ENCODE data around the gene MRPL48.
"Not testable (repeated sequence)": the region's sequence is repeated elsewhere in the genome, so short reads cannot be mapped to it uniquely, and the experiment has no call there.

Gene MRPL48

DNA sequence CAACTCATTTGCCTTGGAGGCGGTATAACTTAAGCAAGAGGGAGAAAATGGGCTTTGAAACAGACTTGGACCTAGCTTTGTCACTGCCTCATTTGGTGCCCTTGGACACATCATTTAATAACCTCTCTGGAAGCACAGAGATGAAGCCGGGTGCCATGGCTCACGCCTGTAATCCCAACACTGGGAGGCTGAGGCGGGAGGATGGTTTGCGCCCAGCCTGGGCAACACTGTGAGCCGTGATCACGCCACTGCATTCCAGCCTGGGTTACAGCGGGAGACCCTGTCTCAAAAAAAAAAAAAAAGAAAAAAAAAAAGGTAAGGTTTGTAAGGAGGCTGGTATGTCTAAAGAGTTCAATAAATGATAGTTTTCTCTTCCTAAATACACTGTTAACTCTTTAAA, 88.2 kb downstream of the MRPL48 start:
- H3K9me3 ChIP-seq (ENCODE audit: insufficient read depth, low read length), result peaks cover 5% of the 10 kb centered on the region; the same call in 1 of the 2 replicates
- no peak for TF ChIP-seq YY1 (IDR thresholded peaks at IDR 0.05; ENCODE audit: insufficient read depth, insufficient read length)
- TF ChIP-seq SUZ12 (IDR thresholded peaks at IDR 0.05; ENCODE audit: extremely low read depth, insufficient read depth, insufficient read length), result no peak
- peak overlapping the region; percentile 97 for H3K9ac ChIP-seq (ENCODE audit: insufficient read length, low read depth)
- H3K36me3 ChIP-seq (ENCODE audit: insufficient read depth, insufficient read length, low read length), result peaks cover 55% of the 10 kb centered on the region
- peak overlapping the region; percentile 71 for H3K4me3 ChIP-seq (ENCODE audit: insufficient read length, low read depth)
- H3K27me3 ChIP-seq (ENCODE audit: insufficient read depth, insufficient read length), result no peaks in the 10 kb centered on the region
- no peak for DNase-seq (ENCODE audit: low read depth, low spot score)
- no peaks in the 10 kb centered on the region for H3K4me1 ChIP-seq (ENCODE audit: insufficient read depth, insufficient read length)

DNA sequence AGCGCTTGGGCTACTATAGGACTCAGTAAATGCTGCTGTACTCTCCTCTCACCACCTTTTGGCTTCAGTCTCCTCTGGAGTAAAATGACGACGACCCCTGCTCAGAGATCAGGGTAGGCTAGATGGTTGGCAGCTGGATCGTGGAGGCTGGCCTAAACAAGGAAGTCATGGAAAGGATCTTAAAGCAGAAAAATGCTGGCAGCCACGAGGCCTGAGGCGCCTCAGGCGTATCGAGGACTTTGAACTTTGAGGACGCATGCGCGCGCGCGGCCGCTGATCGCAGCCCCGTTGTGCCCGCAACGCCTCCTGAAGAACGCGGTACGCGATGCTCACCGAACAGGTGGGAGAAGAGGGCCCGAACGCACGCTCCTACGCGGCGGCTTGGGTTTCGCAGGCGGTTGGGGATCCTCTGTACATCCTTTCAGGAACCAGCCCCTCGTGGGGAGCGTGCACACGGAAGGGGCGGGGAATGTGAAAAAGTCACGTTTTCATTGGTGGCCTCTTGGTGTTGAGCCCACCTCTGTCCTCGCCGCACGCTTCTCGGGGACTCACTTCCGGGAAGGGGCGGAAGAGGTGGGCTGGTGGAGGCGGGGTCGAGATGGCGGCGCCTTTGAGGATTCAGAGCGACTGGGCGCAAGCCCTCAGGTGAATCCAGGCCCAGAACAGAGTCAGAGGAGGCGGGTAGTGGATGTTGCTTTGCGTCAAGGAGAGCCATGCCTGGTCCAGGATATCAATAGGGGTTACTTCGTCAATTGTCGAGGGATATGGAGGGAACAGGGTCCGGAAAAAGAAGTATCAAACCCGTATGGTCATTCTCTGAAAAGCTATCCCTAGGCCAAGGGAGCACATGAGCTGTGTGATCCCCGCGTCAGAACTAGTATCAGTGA, 89.0 kb downstream of the MRPL48 start, which contains the start of the genes COA4 and PAAF1:
TSS of gene COA4 (minus strand) at position 423 of the 887 bp plus-strand sequence. CDS start 3,468 bp downstream, outside the sequence.
TSS of gene PAAF1 (plus strand) at position 576 of the 887 bp plus-strand sequence. CDS start at position 599, 23 bp downstream.
- no peaks in the 10 kb centered on the region for H3K27me3 ChIP-seq (ENCODE audit: insufficient read depth, insufficient read length)
- no peak for TF ChIP-seq SUZ12 (IDR thresholded peaks at IDR 0.05; ENCODE audit: extremely low read depth, insufficient read depth, insufficient read length)
- TF ChIP-seq YY1 (IDR thresholded peaks at IDR 0.05; ENCODE audit: insufficient read depth, insufficient read length), result peak; percentile 14
- peaks cover 46% of the 10 kb centered on the region for H3K36me3 ChIP-seq (ENCODE audit: insufficient read depth, insufficient read length, low read length)
- peak within 1 kb of the TSS; percentile 71 for H3K4me3 ChIP-seq (ENCODE audit: insufficient read length, low read depth)
- H3K9me3 ChIP-seq (ENCODE audit: insufficient read depth, low read length), result peaks cover 5% of the 10 kb centered on the region; the same call in 1 of the 2 replicates
- DNase-seq (ENCODE audit: low read depth, low spot score), result peak; percentile 94
- H3K4me1 ChIP-seq (ENCODE audit: insufficient read depth, insufficient read length), result no peaks in the 10 kb centered on the region
- H3K9ac ChIP-seq (ENCODE audit: insufficient read length, low read depth), result peak within 1 kb of the TSS; percentile 97

DNA sequence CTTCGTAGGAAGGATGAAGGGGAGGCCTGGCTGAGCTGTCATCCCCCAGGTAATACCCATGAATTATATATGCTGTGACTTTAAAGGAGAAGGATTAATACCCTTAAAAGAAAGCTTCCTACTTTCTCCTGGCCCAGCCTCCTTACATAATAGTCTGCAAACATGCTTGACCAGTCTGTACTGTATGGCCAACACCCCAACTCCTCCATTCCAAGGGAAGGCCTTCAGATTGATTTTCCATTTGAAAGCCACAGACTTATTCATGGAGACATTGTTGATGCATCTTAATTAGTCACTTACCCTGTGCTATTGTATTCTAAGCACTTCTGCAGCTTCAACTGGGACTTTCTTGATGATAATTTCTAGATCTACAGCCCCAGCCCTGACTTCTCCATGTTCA, 91.1 kb downstream of the MRPL48 start:
- Histone ChIP-seq H3K27me3 (ENCODE audit: insufficient read depth, insufficient read length) (no peaks in the 10 kb centered on the region), H3K9me3 (ENCODE audit: insufficient read depth, low read length) (peaks cover 5% of the 10 kb centered on the region; the same call in 1 of the 2 replicates), H3K9ac (ENCODE audit: insufficient read length, low read depth) (no peak overlapping the region), H3K4me3 (ENCODE audit: insufficient read length, low read depth) (no peak overlapping the region), H3K4me1 (ENCODE audit: insufficient read depth, insufficient read length) (no peaks in the 10 kb centered on the region), H3K36me3 (ENCODE audit: insufficient read depth, insufficient read length, low read length) (peaks cover 28% of the 10 kb centered on the region)
- DNase-seq (ENCODE audit: low read depth, low spot score), result no peak
- TF ChIP-seq YY1 (IDR thresholded peaks at IDR 0.05; ENCODE audit: insufficient read depth, insufficient read length) (no peak), ZNF274 (IDR thresholded peaks at IDR 0.05; ENCODE audit: low read depth, low read length) (no peak), SUZ12 (IDR thresholded peaks at IDR 0.05; ENCODE audit: extremely low read depth, insufficient read depth, insufficient read length) (no peak)

DNA sequence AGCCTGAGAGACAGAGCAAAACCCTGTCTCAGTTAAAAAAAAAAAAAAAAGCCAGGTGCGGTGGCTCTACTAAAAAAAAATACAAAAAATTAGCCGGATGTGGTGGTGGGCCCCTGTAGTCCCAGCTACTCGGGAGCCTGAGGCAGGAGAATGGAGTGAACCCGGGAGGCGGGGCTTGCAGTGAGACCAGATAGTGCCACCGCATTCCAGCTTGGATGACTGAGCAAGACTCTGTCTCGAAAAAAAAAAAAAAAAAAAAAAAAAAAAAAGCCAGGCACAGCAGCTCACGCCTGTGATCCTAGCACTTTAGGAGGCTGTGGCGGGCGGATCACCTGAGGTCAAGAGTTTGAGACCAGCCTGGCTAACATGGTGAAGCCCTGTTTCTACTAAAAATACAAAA, 92.8 kb downstream of the MRPL48 start:
- H3K9ac ChIP-seq (ENCODE audit: insufficient read length, low read depth), result not testable (repeated sequence)
- peak; percentile 49 for DNase-seq (ENCODE audit: low read depth, low spot score)

DNA sequence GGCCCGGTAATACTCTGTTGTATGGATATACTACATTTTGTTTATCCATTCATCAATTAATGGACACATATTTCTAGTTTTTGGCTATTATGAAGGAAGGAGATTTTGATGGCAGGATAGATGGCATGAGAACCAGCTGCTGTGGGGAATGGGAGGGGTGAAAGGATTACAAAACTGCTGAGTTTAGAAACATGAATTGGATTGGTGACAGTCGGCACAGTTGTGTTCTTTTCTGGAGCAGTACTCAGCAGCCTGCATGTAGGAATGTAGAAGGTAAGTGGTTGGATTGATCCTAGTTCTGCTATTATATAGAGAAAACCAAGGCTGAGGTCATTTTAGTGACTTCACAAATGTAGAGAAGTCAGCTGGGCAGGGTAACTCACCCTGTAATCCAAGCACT, 96.2 kb downstream of the MRPL48 start:
- no peaks in the 10 kb centered on the region for H3K27me3 ChIP-seq (ENCODE audit: insufficient read depth, insufficient read length)
- TF ChIP-seq ZNF274 (IDR thresholded peaks at IDR 0.05; ENCODE audit: low read depth, low read length) (no peak), SUZ12 (IDR thresholded peaks at IDR 0.05; ENCODE audit: extremely low read depth, insufficient read depth, insufficient read length) (no peak), YY1 (IDR thresholded peaks at IDR 0.05; ENCODE audit: insufficient read depth, insufficient read length) (no peak)
- no peaks in the 10 kb centered on the region for H3K4me1 ChIP-seq (ENCODE audit: insufficient read depth, insufficient read length)
- H3K9me3 ChIP-seq (ENCODE audit: insufficient read depth, low read length), result peaks cover 5% of the 10 kb centered on the region; the same call in 1 of the 2 replicates
- H3K36me3 ChIP-seq (ENCODE audit: insufficient read depth, insufficient read length, low read length), result peaks cover 18% of the 10 kb centered on the region
- H3K4me3 ChIP-seq (ENCODE audit: insufficient read length, low read depth), result no peak overlapping the region
- DNase-seq (ENCODE audit: low read depth, low spot score), result no peak
- H3K9ac ChIP-seq (ENCODE audit: insufficient read length, low read depth), result no peak overlapping the region

More for the DNA sequence above, 92.8 kb downstream of the MRPL48 start:
- not testable (repeated sequence) for H3K9me3 ChIP-seq (ENCODE audit: insufficient read depth, low read length); H3K27me3 ChIP-seq (ENCODE audit: insufficient read depth, insufficient read length); H3K4me1 ChIP-seq (ENCODE audit: insufficient read depth, insufficient read length); H3K4me3 ChIP-seq (ENCODE audit: insufficient read length, low read depth)
- H3K36me3 ChIP-seq (ENCODE audit: insufficient read depth, insufficient read length, low read length), result peaks cover 18% of the 10 kb centered on the region

DNA sequence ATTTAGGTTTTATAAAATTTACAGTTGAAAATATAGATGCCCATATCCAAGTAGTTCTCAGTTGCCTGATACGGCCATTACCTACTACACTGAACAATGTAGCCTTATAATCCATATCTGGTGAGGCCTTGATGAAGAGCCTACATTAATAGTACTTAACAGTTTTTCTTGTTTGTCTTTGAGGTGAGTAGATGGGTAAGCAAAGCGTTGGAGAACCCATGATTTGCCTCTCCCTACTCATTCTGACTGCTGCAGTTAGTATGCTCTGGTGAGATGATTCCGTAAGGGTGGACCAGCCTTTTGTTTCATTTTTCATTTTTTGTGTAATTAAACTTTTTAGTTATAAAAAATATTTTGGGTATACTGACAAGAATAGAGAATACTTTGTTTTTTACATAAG, 100.6 kb downstream of the MRPL48 start:
- Histone ChIP-seq H3K4me1 (ENCODE audit: insufficient read depth, insufficient read length) (no peaks in the 10 kb centered on the region), H3K9ac (ENCODE audit: insufficient read length, low read depth) (no peak overlapping the region), H3K9me3 (ENCODE audit: insufficient read depth, low read length) (no peaks in the 10 kb centered on the region), H3K27me3 (ENCODE audit: insufficient read depth, insufficient read length) (no peaks in the 10 kb centered on the region), H3K4me3 (ENCODE audit: insufficient read length, low read depth) (no peak overlapping the region), H3K36me3 (ENCODE audit: insufficient read depth, insufficient read length, low read length) (peaks cover 21% of the 10 kb centered on the region)
- TF ChIP-seq SUZ12 (IDR thresholded peaks at IDR 0.05; ENCODE audit: extremely low read depth, insufficient read depth, insufficient read length) (no peak), ZNF274 (IDR thresholded peaks at IDR 0.05; ENCODE audit: low read depth, low read length) (no peak), YY1 (IDR thresholded peaks at IDR 0.05; ENCODE audit: insufficient read depth, insufficient read length) (no peak)
- no peak for DNase-seq (ENCODE audit: low read depth, low spot score)

DNA sequence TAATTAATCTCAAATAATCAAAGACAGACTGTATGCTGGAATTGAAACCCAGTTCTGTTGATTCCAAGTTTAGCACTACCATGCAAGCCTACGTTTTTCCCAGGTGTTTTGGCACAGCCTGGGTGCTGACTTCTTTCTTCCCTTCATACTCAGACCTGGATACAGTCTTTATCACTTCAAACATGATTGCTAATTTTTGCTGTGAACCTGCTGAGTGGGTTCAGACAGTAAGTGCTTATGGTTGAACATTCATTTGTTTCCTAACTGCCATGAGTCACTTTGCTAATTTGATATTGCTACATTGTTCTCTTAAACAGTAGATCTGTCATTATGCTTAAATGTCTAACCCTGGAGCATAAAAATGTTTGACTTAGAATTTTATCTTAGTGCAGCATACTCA, 101.3 kb downstream of the MRPL48 start:
- Histone ChIP-seq H3K36me3 (ENCODE audit: insufficient read depth, insufficient read length, low read length) (peaks cover 16% of the 10 kb centered on the region), H3K27me3 (ENCODE audit: insufficient read depth, insufficient read length) (no peaks in the 10 kb centered on the region), H3K9me3 (ENCODE audit: insufficient read depth, low read length) (no peaks in the 10 kb centered on the region), H3K4me3 (ENCODE audit: insufficient read length, low read depth) (no peak overlapping the region), H3K9ac (ENCODE audit: insufficient read length, low read depth) (no peak overlapping the region), H3K4me1 (ENCODE audit: insufficient read depth, insufficient read length) (no peaks in the 10 kb centered on the region)
- no peak for TF ChIP-seq YY1 (IDR thresholded peaks at IDR 0.05; ENCODE audit: insufficient read depth, insufficient read length)
- TF ChIP-seq ZNF274 (IDR thresholded peaks at IDR 0.05; ENCODE audit: low read depth, low read length), result no peak
- TF ChIP-seq SUZ12 (IDR thresholded peaks at IDR 0.05; ENCODE audit: extremely low read depth, insufficient read depth, insufficient read length), result no peak
- no peak for DNase-seq (ENCODE audit: low read depth, low spot score)

Data from NT2/D1 (cell line).